HG03135 (cell line): Measurements from ENCODE around the gene LMF1.
"Not testable (repeated sequence)": the region's sequence is repeated elsewhere in the genome, so short reads cannot be mapped to it uniquely, and the experiment has no call there.

ENCODE experiments used
- ATAC-seq: cut with Tn5 transposase; IDR thresholded peaks from one replicate; pipeline ENCODE4 v1.9.1; 2021; ENCODE audit warnings: mild to moderate bottlenecking, moderate library complexity; ENCODE audit not compliant: unreplicated experiment

LMF1 gene

DNA sequence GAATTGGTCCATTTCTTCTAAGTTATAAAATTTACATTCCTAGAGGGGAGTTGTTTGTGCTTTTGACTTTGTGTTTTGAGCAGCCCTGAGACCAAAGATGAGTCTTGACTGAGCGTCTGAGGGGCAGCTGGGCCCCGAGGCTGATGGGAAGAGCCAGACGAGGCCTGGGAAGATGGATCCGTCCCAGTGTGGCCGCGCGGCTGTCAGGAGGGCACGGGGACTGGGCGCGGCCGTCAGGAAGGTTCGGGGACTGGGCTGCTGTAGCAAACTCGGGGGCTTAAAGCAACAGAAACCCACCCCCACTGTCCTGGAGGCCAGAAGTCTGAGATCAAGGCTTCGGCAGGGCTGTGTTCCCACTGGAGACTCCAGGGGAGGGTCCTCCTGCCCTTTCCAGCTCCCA, 132.0 kb downstream of the LMF1 start:
- ATAC-seq, result no peak

DNA sequence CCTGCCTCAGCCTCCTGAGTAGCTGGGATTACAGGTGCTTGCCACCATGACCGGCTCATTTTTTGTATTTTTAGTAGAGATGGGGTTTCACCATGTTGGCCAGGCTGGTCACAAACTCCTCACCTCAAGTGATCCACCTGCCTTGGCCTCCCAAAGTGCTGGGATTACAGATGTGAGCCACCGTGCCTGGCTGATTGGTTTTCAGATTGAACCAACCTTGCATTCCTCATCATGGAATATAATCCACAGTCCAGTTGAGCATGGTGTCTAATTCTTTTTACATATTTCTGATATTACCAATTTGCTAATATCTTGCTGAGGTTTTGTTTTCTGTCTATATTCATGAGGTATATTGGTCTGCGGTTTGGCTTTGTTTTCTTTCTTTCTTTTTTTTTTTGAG, 134.0 kb downstream of the LMF1 start:
- not testable (repeated sequence) for ATAC-seq

DNA sequence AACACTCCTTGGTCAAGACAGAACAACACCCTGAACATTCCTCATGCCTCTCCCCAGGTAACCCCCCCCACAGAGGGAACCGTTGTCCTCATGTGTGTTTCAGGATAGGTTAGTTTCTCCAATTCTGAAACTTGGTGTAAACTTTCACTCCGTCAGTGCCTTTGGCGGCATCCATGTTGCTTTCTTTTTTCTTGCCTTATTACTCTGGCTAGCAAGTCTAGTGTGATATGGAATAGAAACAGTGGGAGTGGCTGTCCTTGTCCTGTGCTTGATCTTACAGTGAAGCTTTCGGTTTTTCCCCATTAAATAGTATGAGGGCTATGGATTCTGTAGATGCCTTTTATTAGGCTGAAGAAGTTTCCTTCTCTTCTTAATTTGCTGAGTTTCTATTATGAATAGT, 134.6 kb downstream of the LMF1 start:
- ATAC-seq, result no peak

DNA sequence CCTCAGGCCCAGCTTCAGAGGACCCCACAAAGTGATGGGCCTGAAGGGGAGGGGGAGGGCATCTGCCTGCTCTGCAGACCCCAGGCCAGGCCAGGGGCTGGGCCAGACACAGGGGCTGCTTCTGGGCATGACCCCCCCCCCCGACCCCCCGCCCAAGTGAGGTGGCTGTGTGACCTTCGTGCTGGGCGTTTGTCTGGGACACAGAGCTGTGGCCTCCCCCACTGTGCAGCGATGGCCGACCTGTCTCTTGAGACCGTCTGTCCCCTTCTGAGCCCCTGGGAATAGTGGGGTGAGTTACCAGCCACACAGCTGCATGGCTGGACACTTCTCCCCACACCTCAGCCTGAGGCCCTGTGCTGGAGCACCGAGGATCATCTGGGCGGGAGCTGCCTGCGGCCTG, 135.4 kb downstream of the LMF1 start:
- ATAC-seq, result no peak

DNA sequence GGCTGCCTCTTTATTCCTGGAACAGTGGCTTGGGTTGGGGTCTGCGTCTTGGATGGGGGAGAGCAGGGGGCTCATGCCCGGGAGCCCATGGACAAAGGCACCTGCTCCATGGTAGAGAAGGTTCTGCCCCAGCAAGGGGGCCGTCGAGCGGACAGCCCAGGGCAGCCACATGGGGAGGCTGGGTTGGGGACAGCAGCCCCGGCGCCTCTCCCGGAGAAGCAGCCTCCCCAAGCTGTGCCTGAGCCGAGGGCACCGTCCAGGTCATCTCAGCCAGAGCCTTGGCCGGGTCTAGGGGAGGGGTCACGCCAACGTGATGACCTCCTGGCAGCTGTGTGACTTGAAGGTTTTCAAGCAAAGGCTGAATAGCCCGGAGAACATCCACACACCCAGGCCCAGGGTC, 137.4 kb downstream of the LMF1 start:
- ATAC-seq, result no peak

DNA sequence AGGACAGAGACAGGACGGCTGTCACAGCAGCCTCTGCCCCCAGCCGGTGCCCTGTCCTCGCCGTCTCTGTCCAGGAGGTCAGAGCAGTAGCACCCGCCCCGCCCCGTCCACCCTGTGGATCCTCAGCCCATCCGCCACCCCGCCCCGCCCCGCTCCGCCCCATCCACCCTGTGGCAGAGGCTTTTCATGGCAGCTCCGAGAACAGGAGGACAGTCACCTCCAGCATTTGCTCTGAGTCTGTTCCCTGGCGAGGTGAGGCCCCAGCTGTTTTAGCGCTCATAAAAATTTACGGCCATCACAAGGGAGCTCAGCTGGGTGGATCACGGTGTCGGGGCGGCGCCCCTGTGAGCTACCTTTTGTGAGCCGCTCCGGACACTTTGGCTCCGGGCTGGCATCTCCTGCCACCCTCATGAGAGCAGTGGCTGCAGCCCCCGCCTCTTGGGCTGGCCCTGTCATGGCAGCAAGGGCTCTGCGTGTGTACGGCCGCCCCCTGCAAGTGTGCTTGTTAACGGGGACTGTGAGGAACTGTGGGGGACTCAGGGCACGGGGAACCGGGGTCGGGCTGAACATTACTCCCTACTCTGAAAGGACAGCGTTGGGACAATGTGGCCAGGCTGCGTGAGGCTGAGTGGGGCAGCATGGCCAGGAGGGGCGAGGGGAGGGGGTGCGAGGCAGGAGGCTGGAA, 138.0 kb downstream of the LMF1 start:
- no peak for ATAC-seq

DNA sequence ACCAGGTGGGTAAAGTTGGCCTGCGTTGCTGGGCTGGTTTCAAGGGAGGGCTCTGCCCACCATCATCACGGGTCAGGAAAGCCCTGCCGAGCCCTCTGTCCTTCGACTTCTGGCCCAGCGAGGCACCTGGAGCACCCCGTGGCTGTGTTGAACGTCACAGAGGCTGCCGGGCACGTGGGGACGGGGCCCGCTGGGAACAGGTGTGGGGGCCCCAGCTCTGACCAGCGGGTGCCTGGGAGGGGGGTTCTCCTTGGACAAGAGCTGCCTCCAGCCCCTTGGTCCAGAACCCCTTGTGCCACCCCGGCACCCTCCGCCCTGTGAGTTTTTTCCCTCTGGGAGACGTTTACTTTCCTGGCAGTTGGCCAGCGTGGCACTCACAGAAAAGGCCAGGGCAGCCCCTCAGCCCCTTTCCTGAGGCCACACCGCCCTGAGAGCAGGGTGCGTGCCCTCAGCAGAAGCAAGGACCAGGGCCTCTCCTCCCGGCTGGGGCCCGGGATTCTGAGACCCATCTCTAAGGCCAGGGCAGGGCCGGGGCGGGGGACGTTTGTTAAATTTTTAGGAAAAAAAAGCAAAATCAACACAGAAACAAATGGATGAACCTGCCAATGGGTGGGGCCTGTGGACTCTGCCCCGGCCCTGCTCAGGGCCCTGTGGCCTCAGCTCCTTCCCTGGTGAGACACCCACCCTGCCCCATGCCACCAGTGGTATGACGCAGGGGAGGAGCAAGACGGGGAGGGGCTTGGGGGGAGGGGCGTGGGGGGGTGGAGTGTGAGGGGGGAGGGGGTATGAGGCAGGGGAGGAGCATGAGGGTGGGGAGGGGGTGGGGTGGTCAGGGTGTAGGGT, 139.0 kb downstream of the LMF1 start:
- no peak for ATAC-seq

DNA sequence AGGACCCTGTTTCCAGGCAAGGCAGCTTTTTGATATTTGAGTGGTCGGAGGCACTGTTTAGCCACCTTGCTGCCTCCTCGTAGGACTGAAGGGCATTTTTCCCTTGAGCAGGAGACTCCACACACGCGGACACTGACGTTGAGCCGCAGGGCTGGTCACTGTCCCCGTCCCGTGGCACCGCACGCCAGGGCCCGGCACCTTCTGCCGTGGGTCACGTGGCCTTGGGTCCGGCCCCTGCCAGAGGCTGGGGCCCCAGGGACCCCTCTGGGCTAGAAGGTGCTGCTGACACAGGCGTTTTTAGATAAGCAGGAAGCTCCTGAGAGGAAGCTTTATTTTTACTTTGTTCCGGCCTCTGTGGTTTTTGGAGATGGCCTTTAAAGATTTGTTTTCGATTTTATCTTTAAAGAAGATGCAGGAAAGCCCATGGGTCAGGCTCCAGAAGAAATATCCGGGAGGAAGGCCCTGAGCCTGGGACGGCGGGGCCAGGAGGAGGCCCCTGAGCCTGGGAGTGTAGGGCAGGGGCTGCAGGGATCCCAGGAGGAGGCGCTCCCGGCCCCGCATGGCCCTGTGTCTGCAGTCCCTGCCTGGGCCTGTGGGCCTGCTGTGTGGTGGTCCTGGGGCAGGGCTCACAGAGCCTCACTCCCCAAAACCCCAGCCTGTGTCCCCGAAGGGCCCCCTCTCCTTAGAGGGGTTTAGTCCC, 139.8 kb downstream of the LMF1 start:
- no peak for ATAC-seq

DNA sequence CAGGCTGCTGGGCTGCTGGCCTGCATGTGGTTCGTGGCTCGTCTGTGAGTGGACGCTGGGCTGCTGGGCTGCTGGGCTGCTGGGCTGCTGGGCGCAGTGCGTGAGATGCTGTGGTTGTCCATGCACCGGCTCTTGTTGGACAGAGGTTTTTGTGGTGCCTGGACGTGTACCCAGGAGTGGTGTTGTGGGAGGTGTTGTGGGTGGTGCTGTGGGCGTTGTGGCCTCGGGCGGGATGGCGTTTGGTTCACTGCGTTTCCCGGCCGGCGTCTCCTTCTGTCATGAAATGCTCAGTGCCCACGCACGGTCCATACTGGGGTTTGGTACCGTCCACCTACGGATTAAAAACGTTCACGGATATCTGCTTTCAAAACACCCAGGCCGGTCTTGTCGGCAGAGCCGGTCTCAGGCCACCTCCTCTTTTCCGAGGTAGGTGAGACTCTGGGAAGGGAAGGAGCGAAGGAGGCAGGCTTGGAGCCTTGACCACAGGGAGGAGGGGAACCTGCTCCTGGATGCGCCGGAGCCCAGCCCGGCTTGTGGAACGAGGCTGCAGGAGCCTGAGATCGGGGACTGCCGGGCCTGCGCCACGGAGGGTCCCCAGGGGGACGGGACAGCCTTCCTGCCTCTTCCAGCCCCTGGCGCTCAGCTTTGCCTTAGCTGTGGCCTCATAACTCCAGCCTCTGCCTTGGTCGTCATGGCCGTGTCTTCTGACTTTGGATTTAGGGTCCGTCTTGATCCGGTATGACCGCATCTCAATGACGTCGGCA, 140.5 kb downstream of the LMF1 start:
- ATAC-seq, result no peak

DNA sequence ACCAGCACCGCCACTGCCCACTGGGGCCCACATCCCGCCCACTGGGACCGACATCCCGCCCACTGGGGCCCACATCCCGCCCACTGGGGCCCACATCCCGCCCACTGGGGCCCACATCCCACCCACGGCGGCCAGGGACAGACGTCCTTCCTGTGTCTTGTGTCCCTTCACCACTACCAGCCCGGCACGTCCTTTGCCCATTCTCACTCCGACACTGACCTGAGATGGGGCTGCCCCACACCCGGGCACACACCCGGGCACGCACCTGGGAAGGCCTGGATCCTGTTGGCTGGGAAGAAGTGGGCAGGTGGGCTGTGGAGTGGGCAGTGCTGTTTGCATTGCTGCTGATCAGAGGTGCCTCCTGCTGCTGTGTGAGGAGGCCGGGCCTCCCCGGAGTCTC, 141.9 kb downstream of the LMF1 start:
- ATAC-seq, result no peak

DNA sequence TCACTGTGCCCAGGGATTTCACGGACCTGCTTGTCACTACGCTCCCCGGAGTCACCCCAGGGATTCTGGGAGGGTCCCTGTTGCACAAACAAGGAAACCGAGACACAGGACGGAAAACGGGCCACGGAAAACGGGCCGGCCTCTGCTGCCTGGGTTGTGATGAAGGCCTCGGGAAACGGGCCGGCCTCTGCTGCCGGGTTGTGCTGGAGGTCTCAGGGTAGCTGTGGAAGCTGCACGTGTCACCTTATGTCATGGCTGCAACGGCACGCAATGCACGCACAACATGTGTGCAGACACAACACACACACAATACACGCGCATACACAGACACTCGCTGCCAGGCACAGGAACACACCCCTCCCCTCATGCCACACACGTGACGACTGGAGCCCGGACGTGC, 143.3 kb downstream of the LMF1 start:
- no peak for ATAC-seq

DNA sequence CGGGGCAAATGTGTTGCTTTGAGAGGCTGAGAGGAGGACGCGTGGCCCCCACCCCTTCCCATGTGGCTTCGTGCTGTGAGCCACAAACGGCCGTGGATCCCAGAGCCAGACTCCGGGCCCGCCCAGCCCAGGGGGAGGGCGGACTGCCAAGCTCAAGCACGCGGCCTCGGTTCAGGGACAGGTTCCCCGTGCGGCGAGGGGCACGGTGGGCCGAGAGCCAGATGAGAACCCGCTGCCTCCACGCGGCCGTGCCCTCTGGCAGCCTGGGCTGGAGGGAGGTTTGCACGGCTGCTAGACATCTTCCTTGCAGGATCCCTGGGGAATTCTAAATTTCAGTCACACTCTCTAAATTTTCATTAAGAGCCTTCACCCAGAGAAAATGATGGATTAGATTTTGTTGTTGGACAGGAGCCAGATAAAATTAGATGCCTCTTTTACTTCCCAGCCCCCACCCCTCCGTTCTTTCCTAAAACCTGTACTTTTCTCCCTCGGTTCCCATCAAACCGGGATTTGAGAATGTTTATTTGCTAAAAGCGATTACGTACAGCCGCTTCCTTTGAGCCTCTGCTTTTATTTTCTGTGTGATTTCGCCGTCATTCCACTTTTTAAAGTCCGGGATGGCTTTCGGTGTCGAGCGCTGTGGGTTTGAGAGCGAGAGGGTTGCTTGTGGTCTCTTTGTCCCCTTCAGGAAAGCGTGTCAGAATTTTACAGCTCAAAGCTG, 145.3 kb downstream of the LMF1 start:
- no peak for ATAC-seq

DNA sequence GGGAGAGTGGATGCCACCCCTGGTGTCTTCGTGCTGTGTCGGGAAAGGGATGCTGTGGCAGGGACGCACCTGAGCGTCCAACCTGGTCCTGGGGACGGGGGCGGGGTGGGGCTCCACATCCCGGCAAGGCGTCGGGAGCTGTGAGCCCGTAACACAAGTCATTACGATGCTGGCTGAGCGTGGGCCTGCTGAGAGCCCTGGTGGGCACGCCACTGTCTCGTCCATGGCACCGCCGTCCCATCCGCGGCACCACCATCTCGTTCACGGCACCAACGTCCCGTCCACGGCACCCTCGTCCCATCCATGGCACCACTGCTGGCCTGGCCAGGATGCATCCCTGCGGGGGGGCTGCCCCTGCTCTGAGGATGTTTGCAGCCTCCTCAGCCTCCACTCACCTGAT, 146.2 kb downstream of the LMF1 start:
- no peak for ATAC-seq

DNA sequence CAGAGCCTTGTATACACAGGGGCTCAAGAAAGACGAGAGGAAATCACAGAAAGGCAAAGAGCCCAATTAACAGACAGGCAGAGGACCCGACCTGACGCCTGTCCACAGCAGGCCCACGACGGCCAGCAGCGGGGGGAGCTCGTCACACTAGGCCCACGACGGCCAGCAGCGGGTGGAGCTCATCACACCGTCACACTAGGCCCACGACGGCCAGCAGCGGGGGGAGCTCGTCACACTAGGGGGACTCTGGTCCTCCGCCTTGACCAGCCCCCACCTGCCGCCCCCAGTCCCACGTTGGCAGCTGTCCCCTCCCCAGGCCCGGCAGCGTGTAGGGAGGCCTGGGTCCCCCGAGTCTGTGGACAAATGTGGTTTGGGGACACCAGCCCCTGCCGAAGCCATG, 146.6 kb downstream of the LMF1 start:
- ATAC-seq, result no peak

DNA sequence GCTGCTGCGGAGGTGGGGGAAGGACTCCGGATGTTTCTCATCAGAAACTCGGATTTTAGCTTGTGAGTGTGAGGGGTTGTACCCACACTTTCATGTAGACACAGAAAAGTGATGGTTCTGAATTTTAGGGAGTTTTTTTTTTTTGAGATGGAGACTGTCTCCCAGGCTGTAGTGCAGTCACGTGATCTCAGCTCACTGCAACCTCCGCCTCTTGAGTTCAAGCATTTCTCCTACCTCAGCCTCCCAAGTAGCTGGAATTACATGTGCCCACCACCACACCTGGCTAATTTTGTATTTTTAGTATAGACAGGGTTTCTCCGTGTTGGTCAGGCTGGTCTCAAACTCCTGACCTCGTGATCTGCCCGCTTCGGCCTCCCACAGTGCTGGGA, 147.9 kb downstream of the LMF1 start:
- ATAC-seq, result no peak

DNA sequence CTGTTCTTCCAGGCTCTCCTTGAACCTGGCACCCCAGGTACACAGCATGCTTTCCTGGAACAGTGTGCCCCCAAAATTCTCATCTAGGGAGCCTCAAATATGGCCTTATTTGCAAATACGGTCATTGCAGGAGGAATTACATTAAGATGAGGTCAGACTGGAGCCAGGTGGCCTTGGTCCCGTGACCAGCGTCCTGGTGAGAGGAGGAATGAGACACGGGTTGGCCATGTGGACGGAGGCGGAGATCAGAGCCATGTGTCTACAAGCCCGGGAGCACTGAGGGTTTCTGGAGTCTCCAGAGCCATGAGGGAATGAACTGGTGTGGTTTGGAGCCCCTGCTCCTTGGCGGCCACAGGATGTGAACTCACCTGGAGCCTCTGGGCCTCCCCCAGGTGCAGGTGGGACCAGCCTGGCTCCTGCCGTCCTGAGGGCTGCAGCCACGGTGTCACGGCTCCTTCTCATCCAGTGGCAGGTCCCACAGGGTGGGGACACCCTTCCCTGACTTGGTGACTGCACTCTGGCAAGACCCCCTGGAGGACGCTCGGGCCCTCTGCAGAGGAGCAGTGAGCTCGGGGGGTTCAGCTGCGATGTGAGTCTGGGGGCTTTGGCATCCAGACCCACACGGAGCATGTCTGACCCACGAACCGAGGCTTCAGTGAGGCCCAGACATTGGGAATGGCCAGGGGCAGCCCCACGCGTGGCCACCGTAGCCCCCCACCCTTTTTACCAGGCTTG, 148.4 kb downstream of the LMF1 start:
- ATAC-seq, result no peak

DNA sequence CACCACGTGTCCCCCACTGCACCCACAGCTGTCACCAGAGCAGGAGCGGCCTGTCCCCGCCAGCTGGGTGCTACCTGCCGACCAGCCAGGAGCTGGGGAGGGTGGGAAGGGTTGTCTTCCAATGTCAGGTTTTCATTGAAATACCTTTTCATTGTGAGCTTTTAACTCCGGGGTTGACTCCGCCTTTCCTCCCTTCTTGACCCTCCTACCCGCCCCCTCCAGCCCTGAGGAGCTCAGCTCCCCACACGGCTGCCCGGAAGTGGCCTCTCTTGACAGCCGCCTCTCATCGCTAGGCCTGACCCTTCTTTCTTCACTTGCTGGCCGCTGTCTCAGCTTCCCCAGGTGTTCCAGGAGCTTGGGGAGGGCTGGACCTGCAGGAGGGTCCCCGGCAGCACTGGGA, 149.0 kb downstream of the LMF1 start:
- no peak for ATAC-seq

DNA sequence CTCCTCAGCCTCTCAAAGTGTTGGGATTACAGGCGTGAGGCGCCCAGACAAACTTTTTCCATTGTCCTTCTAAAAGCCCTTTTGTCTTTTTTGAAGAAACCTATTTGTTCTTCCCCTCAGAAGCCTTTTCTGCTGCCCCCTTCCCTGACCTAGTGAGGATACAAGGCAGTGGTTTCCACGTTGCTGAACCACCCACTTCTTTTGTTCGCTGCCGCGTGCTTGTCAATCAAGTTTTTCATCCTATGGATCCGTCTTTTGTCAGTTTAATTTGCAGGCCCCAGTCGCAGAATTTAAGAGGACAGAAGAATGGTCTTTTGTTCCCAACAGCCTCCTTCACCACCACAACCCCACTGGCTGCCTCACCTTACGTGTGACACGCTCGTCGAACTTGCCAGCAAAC, 150.0 kb downstream of the LMF1 start:
- ATAC-seq, result no peak

DNA sequence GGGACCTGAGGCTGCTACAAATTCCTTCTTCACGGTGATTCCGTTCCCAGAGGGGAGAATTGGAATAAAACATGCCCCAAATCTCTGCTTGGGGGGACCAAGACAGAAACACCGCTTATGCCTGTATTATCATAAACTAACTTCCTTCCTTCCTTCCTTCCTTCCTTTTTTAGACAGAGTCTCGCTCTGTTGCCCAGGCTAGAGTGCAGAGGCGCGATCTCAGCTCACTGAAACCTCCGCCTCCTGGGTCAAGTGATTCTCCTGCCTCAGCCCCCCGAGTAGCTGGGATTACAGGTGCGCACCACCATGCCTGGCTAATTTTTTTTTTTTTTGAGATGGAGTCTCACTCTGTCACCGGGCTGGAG, 150.8 kb downstream of the LMF1 start:
- ATAC-seq, result not testable (repeated sequence)
